HCEC 1CT (cell line): ENCODE results near the gene SH2D7.

ENCODE experiments used
- DNase-seq: peaks from one replicate; pipeline ENCODE4 v3.0.0-alpha.2; 2017

Gene SH2D7

DNA sequence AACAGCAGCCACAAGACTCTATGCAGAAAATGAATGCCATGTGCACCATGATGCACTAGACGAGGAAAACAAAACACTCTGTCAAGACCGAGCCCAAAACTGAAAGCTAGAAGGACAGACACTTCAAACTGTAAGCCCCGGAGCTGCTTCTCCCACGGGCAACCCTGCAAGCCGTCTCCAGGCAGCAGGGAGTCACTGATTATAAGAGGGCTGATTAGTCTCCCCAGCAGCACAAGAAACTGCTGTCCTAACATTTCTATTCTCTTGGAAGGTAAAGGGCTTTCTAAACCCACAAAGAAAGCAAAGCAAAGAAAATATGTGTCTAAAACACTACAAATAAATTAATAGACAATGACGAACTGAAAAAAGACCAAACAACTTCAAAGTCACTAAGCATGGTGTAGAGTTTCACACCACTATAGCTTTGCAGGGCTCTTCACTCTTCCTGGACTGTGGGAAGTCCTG lies 30.4 kb upstream of the SH2D7 start:
- peak; percentile 36 for DNase-seq

DNA sequence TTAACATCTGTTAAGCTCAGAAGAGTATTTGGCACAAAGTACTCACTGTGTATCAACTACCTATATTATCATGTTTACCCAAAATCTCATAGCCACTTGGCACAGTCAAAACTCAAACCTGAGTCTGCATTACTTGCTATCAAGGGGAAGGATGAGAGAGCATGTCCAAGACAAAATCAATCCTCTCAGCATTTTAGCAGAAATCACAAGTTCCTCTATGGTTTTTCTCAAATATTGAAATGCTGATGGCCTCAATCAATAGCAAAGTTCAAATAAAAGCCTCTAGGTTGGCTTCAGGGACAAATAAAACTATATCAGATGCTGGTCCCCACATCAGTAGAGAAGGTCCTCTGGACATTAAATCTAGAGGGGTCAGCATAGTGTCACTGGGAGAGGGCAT lies 29.1 kb upstream of the SH2D7 start:
- no peak for DNase-seq

DNA sequence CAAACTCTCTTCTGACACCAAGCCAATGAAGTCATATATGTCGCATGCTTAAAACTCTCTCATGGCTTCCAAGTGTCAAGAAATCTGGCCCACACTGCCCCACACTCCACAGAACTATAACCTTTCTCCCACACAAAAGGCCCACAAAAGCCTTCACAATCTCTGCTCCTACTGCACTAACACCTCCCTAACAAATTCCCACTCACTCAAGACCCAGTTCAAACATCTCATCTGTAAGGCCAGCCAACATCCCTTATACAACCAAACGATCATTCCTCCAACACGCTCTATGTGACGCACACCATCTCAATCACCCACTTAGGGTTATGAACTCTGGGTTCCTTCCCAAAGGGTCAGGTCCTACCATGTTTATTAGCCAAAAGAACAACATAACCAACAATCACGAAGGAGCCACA lies 28.4 kb upstream of the SH2D7 start:
- DNase-seq: no peak

DNA sequence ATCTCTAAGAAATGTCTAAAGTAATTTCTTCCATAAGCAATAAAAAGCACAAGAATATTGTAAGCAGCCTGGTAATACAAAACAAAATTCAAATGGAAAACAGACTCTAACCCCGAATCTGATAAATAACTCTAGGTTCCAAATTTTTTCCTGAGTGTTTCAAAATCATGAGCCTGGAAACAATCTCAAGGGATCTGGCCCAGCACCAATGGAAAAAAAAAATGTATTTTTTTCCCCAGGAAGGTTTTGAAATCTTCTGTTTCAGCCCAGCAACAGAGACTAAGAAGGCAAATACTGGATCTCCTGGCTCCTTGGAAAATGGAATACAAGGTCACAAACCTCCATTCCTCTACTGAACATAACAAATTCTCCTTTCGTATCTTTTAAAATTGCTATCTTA lies 27.8 kb upstream of the SH2D7 start:
- DNase-seq: no peak

DNA sequence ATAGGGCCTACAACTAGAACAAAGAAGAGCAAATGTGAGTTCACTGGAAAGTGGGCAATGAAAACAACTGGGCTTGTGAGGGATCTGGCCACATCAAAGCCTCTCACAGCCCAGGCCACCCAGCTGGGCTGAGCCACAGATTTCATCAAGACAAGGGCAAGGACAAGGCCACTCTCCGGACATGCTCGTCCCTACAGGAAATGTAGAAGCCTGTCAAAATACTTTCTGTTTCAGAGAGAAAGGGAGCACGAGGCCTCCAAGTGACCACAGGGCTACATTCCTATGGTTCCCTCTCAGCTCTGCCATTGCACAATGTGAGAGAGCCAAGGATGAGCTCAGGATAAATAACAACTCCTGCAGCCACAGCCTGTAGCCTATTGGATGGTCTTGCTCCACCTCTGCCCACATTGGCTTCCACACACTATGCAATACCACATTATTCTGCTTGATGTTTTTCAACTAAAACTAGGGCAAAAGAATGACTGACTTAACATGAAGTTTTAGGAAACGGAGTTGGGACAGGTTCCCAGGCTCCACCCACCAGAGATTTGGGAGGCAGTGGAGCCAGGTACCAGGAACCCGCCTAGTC lies 27.0 kb upstream of the SH2D7 start:
- peak; percentile 99 for DNase-seq

DNA sequence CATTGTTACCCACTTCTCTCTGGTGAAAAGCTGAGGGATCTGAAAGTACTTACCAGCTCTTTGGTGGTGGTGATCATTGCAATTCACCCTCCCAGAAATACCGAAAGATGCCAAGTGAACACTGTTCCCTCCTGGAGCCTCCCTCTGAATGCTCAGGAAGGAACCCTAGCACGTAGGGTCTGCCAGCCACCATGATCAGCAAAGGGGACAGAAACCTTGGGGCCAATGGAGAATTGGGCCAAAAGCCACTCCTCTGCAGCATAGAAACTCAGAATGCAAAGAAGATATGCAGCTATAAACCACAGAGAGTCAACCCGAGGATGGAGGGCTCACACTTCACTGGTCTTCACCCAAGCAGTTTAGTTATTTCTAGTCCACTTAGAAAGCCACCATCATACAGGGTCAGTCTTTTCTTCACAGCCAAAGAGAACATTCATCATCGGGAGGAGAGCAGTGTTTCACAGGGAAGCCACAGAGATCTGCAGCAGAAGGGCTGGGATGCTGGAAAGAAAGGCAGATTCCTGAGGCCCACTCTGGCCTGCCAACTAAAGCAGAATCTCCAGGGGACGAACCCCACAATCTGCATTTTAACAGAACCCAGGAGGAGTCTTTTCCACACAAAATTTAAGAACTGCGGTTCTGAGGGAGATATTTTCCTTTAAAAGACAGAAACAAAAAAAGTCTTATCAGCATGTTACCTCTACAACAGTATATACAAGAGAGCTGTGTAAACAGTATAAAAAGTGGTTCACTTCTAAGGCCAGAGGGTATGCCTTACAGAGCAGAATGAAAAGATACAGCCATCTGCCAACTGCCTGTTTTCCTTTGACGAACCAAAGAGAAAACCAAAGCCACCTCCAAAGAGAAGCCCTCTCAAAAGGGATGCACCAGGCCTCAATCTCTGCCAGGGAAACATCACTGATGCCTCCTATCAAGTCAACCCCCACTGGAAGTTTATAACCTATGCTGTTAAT lies 26.1 kb upstream of the SH2D7 start:
- no peak for DNase-seq

DNA sequence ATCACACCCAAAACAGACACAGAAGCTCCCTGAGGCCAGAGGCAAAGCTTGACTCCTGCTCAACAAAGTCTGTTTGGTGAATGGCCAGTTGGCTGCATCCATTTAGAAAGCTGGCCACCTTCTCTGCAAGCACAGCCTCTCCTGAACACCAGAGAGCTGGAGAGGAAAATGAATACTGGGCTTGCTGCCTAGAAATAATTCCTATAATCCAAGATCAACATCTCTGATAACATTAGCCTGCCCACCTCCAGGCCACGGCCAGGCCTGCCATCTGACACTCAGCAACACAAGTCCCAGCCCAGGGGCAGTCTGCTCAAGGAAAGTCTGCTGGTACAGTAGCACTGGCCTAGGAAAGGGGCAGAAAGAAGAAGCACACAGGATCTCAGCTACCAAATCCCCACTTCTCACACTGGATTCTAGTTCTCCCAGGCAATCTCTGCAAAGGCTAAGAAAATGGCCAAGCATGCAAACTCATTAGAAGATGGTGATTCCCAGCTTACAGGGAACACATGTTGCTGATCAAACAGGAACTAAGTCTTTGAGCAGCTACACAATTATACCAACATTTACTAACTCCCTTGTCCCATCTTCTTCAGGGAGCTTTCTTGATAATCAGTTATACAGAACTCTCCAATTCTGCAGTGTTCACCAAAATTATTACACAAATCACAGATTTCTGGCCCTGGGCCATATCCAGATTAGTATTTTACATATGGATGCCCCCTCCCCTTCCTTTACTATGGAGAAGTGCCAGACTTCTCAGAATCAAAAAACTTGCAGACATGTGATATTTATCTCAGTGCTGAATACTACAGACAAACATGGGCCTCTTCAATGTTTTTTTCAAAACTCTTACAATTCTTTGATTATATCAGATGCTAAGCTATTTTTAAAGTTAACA lies 24.8 kb upstream of the SH2D7 start:
- DNase-seq: no peak

DNA sequence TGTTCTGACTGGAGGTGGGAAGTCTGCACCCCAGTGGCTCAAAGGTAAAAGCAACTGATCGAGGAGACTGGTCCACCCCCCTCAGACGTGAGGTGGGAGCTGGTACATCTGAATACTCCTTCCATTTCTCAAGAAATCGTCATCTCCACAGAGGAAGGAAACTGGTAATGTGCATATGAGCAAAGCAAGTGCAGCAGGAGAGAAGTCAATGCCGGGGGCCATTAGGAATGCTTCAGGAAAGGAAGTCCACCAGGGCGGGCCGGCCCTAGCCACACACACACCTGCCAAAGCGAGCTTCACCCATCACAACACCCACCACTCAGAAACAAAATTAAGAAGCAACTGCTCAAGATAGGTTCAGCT lies 23.3 kb upstream of the SH2D7 start:
- no peak for DNase-seq

DNA sequence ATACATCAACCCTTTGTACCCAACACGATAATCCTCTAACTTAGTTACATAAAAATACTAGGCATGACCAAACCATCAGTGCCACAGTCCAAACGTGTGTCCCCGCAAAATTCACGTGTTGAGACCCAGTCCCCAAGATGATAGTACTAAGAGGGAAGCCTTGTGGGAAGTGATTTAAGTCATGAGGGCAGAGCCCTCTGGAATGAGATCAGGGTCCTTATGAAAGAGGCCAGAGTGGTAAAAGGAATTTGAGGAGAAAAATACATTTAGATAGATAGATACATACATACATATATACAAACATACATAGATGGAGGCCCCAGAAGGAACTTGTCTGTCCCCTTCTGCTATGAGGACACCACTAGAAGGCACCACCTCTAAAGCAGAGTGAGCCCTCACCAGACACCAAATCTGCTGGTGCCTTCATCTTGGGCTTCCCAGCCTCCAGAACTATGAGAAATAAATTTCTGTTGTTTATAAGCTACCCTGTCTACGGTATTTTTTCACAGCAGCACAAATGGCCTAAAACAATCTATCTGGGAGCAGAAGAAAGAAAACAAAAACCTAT lies 22.8 kb upstream of the SH2D7 start:
- DNase-seq: no peak

DNA sequence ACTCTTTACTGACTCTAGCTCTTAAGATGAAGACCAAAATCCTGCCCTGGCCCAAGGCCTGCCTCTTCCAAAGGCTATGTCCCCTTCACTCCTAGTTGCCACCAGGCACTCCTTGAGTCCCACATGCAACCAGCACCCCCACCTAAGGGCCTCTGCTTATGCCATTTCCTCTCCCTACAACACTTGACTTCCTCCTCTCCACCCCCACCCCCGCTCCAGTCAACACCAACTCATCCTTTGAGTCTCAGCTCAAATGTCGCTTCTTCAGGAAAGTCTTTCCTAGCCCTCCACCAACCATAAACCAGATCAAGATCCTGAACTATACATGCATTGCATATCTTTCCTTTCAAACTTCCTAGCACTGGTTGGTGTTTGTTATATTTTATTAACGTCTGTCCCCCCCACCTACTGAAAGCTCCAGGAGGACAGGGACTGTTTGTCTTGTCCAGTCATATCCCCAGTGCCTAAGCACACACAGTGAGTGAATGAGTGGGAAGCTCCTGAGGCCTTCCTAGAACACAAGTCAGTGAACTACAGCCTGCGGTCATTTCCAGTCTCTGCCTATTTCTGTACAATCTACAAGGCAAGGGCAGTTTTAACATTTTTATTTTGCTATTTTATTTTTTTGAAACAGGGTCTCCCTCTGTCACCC lies 22.2 kb upstream of the SH2D7 start:
- no peak for DNase-seq

DNA sequence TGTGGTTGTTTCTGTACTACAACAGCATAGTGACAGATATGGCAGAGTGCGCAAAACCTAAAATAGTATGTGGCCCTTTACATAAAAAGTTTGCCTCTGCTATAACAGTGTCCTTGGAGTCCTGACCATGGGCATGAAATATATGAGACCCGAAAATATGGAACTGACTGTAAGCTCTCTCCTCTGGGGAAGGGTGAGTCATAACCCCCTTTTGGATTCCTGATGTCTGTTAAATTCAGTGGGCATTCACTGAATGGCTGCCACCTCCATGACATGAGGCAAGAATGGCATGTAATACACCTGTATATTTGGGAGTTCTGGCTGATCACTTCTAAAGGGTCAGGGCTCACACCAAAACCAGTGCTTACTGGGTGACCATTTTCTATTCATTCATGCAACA lies 21.0 kb upstream of the SH2D7 start:
- no peak for DNase-seq

DNA sequence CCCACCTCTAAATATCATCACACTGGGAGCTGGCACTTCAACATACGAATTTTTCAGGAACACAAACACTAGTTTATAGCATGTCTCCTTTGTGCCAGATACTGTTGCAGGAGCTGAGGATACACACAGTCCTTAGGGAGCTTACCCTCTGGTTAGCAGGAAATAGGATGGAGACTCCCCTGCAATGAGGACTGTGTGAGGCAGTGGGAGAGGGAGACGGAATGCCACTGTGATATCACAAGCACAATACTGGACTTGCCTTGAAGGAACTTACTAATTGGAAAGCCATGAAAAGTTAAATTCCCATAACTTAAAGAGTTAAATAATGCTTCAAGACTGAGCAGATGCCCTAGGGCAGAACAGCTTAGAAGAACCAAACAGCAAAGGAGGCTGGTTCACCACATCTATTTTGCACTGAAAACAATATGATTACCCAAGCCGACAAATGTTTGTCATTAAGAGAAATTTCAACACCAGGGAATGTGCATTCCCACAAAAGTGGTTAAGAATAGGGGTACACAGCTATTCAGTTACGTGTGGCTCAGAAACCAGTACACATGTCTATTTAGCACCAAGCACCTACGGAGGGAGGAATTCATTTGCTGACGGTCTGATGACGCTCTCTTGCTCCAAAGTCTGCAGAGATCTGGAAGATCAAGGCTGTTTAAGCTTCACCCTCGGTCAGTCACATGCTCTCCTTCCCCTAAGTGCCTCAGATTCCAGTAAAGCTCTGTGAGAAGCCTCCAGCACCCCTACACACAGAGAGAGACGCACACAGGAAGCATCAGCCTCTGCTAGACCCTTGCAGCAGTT lies 20.1 kb upstream of the SH2D7 start:
- peak; percentile 66 for DNase-seq

DNA sequence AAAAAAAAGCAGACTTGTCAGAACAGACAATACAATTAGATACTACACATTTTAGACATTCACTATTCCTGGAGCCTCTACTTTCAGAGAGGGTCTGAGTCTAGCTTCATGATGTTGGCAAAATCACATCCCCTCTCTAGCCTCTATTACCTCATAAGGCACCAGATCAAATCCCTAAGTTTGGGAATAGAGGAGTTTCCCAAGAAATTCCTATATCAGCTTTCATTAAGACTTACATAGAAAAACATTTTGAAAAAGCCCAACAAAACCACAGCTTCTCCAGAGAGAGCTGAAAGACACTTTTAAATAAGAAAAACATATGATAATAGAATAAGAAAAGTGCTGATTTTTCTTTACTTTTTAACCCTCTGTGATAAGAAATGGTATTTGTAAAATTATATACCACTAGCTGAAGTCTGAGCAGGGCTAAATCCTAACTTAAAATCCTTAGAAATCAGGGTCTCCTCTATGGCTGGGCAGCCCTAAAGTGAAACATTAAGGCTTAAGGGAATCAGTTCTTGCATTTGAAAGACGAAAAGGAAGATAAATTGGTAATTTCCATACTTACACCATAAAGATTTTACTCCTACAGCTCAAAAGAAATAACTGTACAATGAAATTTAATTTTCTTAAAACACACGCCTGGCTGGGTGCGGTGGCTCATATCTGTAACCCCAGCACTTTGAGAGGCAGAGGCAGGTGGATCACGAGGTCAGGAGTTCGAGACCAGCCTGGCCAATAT lies 19.1 kb upstream of the SH2D7 start:
- DNase-seq: no peak

DNA sequence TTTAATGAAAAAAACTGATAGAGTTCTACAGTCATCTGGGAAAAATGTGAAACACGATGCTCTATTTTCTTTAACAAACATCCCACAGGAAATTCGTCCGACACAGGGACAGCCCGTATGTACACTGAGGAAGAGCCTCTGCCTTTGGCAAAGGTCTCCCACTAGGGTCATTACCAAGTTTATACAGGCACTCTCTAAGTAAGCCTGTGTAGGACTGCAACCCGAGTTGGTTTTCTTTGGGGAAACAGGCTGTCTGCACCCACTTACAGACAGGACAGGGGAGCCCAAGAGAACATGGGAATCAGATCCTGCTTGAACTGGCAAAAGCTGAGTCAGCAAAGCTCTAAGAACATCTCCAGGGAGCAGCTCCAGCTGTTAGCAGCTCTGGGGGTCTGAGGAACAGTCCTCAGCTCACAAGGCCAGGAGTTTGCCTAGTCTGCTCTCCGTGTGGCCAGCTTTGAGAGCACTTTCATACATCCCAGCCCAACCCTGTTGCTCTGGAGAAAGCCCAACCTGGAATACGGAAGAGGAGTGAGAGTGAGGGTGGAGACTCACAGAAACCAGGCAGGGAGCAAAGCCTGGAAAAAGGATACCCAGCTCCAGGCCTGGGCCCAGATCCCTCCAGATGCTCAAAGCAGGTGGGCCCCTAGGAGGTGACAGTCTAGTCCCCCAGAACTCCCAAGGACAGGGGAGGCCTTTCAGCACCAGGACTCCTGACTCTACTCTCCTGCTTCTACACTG lies 16.7 kb upstream of the SH2D7 start:
- peak; percentile 87 for DNase-seq

DNA sequence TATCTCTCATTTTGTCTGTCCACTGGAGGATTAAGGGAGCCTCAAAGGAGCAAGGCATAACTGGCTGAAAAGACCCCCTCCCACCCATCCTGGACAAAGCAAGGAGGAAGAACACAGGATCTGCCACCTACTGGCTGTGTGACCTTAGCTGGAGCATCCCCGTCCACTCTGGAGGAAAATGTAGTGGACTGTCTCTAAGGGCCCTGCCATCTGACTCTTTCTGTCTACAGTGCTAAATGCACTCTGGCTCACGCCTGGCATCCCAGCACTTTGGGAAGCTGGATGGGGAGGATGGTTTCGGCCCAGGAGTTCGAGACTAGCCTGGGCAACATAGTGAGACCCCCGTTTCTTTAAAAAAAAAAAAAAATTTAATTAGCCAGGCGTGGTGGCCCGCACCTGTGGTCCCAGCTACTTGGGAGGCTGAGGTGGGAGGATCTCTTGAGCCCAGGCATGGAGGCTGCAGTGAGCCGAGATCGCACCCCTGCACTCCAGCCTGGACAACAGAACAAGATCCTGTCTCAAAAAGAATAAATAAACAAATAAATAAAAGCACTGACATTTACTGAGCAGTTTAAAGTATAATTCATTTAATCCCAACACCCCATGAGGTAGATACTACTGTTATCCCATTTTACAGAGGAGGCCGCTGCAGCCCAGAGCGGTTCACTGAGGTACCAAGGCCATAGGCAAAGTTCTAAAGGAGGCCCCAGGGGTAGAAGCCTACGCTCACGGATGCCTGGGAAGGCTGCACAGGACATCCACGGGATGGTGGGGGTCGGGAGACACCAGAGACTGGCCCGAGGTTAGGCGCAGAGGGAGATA lies 15.9 kb upstream of the SH2D7 start:
- no peak for DNase-seq

DNA sequence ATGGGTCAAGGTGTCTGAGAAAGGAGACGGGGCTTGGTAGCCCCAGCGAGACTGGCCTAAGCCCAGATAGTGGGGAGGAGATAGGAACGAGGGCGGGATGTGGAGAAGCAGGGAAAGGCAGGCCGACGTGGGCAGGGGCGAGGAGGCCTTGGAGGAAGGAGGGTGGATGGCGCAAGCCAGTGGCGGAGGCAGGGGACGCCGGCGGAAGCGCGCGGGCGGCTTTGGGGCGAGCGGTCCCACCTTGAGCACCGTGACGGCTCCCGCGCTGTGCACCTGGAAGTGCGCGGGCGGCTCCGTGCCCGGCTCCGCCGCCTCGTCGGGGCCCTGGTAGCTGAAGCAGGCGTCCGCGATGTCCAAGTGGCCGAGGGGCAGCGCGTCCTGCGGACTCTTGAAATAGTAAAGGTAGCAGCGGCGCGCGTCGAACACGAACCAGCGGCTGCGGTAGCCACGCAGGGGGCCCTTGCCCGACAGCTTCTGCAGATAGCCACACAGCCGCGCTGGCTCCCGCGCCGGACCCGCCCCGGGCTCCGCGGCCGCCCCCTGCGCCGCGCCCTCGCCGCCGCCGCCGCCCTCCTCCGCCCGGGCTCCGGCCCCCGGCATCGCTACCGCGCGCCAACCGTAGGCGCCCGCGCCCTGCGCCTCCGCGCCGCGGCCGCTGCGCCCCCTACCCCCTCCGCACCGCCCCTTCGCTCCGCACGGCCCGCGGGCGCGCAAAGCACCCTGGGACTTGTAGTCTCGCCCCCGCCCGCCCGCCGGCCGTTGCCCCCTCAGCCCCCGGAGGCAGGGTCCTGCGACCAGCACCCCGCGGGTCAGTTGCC lies 15.1 kb upstream of the SH2D7 start, which contains the start of gene TBC1D2B:
Gene TBC1D2B (minus strand): TSS at position 659 of the 818 bp plus-strand sequence. CDS start 59 bp downstream, at position 600.
- DNase-seq: peak; percentile 43

DNA sequence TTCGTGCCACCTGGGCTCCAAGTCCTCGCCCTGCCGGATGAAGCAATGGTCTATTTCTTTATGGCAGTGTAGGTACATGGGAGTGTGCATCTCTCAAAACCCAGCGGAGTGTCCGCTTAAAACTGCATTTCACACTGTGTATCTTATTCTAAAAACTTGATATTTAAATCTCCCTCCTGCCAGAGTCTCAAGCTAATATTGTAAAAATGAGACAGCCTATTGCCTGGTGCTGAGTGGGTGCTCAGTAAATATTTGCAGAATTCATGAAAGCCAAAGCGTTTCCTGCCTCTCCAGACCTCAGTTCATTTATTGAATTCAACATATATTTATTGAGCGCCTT lies 14.5 kb upstream of the SH2D7 start:
- no peak for DNase-seq
